Measurements from ENCODE around the gene PGC. TPM values are rescaled to one million over a fixed set of nuclear protein-coding genes. Genes with fewer than 3 reads are reported as not detected.

PGC gene
- total and polyA plus RNA-seq, 9 of the 15 experiments (the other 6 are each of a cell fraction or from before 2014, with no cell fraction given) = 0.17 to 0.40 TPM; not detected in 7

- TF ChIP-seq ZMIZ1 (IDR thresholded peaks at IDR 0.05; ENCODE audit: low read depth in 2 of 2, low read length in 2 of 2) (peak in 1 of 2 experiments; percentile 50; a peak in 1 of 4 replicates), CBFA2T2 (conservative IDR thresholded peaks at IDR 0.05) (no peak), FOXA1 (IDR thresholded peaks at IDR 0.05; ENCODE audit: borderline replicate concordance) (no peak), ZNF347 (CRISPR knock-in tag; IDR thresholded peaks at IDR 0.05; ENCODE audit: low read depth) (no peak)
- TF ChIP-seq, protein P1, sequence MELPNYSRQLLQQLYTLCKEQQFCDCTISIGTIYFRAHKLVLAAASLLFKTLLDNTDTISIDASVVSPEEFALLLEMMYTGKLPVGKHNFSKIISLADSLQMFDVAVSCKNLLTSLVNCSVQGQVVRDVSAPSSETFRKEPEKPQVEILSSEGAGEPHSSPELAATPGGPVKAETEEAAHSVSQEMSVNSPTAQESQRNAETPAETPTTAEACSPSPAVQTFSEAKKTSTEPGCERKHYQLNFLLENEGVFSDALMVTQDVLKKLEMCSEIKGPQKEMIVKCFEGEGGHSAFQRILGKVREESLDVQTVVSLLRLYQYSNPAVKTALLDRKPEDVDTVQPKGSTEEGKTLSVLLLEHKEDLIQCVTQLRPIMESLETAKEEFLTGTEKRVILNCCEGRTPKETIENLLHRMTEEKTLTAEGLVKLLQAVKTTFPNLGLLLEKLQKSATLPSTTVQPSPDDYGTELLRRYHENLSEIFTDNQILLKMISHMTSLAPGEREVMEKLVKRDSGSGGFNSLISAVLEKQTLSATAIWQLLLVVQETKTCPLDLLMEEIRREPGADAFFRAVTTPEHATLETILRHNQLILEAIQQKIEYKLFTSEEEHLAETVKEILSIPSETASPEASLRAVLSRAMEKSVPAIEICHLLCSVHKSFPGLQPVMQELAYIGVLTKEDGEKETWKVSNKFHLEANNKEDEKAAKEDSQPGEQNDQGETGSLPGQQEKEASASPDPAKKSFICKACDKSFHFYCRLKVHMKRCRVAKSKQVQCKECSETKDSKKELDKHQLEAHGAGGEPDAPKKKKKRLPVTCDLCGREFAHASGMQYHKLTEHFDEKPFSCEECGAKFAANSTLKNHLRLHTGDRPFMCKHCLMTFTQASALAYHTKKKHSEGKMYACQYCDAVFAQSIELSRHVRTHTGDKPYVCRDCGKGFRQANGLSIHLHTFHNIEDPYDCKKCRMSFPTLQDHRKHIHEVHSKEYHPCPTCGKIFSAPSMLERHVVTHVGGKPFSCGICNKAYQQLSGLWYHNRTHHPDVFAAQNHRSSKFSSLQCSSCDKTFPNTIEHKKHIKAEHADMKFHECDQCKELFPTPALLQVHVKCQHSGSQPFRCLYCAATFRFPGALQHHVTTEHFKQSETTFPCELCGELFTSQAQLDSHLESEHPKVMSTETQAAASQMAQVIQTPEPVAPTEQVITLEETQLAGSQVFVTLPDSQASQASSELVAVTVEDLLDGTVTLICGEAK (IDR thresholded peaks at IDR 0.05) = peak; percentile 60; the same call in 1 of the 2 replicates
- TF ChIP-seq, protein P1 (CRISPR knock-in tag; IDR thresholded peaks at IDR 0.05) = no peak
Observed at GRCh38 chr6:41735427-41736185, 11.6 kb downstream of the PGC start, which contains the start of gene TFEB (continued).
